Stimulated activated naive CD4-positive, alpha-beta T cell treated with Interleukin-2 at 50 U/mL for 16 hours (primary cell): Measurements from ENCODE around the gene UBL5.
"Not testable (repeated sequence)": the region's sequence is repeated elsewhere in the genome, so short reads cannot be mapped to it uniquely, and the experiment has no call there.

Experiments
- DNase-seq: peaks from one replicate; lab custom pipeline; 2025; lab: John Stamatoyannopoulos, UW

The UBL5 gene

DNA sequence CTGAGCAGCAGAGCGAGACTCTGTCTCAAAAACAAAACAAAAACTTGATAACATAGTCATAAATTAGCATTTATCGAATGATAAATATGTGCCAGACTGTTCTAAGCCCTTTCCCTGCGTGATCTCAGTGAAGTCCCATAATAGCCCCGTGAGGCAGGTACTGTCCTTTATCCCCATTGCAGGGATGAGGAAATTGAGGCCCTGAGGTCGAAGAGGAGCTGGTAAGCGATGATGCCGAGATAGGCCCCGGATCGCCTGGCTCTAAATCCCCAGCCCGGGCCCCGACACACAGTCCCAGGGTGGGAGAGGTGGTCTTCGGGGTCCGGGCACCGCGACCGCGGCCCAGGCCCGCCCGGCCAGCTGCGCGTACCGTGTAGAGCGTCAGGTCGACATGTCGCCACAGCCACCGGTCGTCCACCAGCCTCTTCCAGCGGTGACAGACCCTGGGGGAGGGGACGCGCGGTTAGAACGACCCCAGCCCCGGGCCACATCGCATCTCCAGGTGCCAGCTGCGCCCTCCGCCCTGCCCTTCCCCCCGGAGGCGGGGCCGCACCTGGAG, 9.5 kb upstream of the UBL5 start:
- no peak for DNase-seq

DNA sequence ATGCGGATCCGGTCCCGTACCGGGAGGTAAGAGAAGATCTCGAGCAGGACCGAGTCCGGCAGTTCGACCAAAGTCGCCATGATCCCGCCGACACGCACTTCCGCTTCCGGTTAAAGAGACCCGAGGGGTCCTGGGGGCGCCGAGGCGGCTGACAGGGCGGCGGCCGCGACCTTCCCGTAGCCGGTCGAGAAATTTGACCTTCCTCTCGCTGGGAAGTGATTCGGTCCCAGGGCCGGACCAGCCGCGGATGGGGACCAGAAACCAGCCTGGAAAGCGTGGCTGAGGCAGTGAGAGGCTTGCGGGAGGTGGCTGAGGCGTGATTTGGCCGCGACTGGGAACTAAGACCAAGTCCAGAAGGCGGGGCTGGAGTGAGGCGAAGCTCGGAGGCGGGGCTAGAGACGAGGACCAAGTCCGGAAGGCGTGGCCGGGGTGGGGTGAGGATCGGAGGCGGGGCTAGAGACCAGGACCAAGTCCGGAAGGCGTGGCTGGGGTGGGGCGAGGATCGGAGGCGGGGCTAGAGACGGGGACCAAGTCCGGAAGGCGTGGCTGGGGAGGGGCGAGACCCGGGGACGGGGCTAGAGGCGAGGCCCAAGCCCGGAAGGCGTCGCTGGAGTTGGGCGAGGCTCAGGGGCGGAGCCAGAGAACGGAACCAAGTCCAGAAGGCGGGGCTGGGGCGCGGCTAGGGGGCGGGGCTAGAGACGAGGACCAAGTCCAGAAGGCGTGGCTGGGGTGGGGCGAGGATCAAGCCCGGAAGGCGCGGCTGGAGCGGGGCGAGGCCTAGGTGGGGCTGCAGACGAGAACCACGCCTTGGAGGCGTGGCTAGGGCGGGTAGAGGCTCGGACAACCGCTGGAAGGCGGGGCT, 8.8 kb upstream of the UBL5 start, which contains the start of gene FBXL12:
Gene FBXL12 (minus strand): TSS at position 346 of the 862 bp plus-strand sequence. CDS start 266 bp downstream, at position 80.
- peak; percentile 100 for DNase-seq

- no peak for DNase-seq
Observed at GRCh38 chr19:9819596-9819909, 8.2 kb upstream of the UBL5 start.

DNA sequence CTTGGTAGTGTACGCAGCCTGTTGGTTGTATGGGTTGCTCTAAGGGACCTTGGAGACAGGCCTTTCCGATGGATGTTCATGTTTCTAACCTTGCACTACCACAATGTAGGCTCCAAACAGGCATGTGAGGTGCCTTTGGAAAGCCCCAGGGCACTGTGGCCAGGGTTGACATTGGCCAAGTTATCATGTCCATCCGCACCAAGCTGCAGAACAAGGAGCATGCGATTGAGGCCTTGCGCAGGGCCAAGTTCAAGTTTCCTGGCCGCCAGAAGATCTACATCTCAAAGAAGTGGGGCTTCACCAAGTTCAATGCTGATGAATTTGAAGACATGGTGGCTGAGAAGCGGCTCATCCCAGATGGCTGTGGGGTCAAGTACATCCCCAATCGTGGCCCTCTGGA, 7.7 kb upstream of the UBL5 start:
- DNase-seq, result not testable (repeated sequence)

DNA sequence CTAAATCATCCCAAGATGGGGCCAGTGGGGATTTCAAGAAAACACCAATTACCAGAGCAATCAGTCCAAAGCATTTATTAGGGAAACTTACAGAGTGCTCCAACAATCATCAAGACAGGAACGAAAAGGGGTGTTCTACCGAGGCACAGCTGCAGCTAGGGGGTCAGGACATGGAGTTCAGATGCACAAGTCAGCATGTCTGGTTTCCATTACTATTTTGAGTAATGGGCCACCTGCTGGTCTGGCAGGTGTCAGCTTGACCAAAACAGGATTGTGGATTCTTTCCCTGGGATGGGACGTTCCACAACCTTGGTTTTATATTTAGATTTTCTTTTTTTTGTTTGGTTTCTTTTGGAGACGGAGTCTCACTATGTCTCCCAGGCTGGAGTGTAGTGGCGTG, 3.9 kb upstream of the UBL5 start:
- DNase-seq, result no peak

DNA sequence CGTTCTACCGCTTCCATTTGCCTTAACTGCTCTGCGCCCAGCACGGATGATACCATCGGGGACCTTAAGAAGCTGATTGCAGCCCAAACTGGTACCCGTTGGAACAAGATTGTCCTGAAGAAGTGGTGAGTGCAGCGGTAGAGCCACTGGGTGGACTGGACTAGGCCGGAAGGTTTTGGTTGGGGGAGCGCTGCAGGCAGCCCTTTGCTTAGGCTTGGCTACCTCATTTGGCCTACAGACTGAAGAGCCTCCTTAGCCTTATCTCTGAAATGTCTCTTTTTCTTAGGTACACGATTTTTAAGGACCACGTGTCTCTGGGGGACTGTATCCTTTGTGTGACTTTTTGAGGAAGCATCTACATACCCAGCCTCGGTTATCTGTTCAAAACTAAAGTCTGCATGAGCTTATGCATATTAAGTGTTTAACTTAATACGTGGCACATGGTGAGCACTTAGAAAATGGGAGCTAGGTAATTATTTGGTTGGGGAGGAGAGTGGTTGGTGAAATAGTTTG, 889 bp downstream of the UBL5 start:
- no peak for DNase-seq

DNA sequence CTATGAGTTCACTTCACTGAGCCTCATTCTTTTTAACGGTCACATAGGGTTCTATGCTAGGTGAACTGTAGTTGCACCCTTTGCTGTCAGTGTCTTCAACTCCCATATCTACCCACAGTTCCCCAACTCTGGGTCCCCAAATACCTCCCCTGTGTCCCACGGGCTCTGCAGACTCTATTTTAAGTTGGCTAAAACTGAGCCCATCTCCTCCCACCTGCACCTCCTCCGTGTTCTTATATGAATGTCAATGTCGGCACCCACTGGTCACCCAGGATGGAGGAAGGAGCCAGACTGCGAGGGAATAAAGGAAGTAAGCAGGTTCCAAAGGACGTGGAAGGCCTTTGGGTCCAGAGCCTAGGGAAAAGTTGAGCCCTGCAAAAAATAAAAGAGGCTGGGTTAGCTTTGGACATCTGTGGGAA, 6.6 kb downstream of the UBL5 start:
- DNase-seq, result no peak

GRCh38 chr19:9834726-9835506, 7.2 kb downstream of the UBL5 start, which contains the start of gene PIN1:
PIN1 (plus strand) TSS chr19:9835318; CDS start chr19:9835345, 27 bp downstream.
- DNase-seq, result peak; percentile 99

DNA sequence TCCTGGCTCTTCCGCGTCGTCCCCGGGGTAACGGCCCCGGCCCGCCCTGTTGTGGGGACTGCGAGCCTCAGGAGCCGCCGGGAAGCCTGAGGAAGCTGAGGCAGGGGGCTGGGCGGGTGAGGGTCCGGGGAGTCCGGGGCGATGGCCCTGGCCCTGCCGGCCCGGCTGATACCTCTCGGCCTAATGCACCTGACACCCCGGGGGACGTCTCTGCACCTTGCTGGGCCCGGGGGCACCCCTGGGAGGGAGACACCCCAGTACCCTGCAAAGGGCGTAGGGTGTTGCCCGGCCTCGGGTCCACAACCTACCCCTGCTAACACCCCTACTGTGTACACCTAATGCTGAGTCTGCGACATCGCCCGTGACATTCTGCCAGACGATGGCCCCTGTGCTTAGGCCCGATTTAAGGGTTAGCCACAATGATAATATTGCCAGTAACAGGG, 7.8 kb downstream of the UBL5 start:
- DNase-seq, result no peak

GRCh38 chr19:9836021-9836420, 8.3 kb downstream of the UBL5 start:
- DNase-seq, result no peak

DNA sequence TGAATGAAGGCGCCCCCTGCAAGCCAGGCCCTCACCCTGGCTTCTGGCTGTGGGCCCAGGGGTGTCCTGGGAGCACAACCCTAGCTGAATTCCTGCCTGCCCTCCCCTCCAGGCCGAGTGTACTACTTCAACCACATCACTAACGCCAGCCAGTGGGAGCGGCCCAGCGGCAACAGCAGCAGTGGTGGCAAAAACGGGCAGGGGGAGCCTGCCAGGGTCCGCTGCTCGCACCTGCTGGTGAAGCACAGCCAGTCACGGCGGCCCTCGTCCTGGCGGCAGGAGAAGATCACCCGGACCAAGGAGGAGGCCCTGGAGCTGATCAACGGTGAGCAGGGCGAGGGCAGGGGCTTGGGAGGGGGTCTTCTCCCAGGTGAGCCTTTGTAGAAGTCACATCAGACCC, 10.6 kb downstream of the UBL5 start:
- no peak for DNase-seq

DNA sequence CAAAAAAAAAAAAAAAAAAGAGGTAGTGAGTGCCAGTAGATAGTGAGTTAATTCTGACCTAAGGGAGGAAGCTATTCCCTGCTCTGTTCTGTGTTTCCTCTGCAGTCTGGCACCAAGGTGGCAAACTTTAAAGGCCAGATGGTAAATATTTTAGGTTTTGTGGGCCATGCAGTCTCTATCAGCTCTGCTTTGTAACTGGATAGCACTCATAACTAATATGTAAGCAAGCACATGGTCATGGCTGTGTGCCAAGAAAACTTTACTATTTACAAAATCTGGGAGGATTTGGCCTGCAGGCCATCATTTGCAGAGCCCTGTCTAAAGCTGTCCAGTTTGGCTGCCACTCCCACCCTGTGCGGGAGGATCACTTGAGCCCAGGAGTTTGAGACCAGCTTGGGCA, 11.7 kb downstream of the UBL5 start:
- no peak for DNase-seq

DNA sequence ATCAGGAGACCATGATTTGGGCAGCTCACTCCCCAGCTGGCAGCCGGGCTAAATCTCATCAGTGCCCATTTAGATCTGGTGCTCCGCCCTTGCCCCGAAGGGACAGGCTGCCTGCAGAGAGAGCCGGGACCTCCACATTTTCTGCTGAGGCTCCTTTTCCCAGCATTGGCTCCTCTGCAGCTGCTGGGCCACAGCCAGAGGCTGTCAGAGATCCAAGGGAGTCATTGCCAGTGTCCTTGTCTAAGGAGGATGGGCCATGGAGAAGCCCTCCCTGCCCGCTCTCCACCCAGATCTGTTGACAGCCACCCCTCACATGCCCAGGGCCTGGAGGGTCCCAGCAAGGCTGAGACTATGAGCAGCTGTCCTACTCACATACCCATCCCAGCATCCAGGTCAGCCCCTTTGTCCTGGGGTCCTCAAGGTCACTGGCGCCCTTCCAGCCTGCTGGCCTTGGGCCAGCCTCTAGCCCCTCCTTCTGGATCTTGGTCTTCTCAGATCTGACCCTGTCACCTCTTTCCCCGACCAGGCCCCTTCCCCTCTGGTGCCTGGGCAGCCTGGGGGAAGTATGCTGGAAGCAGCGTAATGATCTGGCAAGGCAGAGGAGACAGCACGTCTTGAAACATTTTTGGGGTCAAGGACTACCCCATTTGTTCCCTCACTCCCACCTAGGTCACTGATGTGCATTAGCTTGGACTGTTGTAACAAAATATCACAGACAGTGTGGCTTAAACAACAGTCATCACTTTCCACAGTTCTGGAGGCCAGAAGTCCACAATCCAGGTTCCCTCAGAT, 15.3 kb downstream of the UBL5 start:
- DNase-seq, result no peak

- not testable (repeated sequence) for DNase-seq
Observed at GRCh38 chr19:9843626-9844273, 16.0 kb downstream of the UBL5 start.

- peak; percentile 47 for DNase-seq
Observed at GRCh38 chr19:9847087-9847671, 19.5 kb downstream of the UBL5 start.

GRCh38 chr19:9848060-9848459, 20.3 kb downstream of the UBL5 start:
- peak; percentile 5 for DNase-seq

DNA sequence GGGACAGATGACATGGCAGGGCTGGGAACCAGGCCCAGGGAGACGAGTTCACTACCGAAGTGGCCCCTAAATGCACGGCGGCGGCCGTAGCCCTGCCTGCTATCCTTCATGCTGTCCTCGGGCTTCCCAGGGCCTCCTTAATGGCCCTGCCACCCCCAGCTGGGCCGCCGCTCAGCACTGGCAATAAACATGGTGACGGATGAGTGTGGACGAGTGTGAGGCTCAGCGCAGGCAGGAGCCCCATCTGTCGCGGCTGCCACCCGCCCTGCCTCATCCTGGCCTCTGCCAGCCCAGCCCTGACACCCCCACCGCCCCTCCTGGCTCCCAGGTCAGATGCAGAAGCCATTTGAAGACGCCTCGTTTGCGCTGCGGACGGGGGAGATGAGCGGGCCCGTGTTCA, 21.0 kb downstream of the UBL5 start:
- no peak for DNase-seq

DNA sequence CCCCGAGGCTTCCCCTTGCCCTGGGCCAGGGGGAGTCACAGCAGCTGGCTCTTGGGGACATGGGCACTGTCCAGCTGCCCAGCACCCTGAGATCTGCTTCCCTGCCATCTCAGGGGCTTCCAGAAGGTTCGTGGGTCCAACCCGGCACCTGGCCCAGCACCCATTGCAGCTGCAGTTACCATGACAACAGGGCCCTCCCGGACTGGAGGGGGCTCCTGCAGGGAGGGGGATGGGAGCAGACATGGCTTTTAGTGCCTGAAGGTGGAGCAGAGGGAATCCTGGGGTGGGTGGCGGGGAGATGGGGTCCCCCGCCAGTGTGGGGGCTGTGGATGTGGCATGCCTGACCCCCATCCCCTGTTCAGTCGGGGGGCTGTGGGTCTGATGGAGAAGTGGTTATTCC, 22.1 kb downstream of the UBL5 start:
- no peak for DNase-seq

- no peak for DNase-seq
Observed at GRCh38 chr19:9850235-9850959, 22.7 kb downstream of the UBL5 start.

DNA sequence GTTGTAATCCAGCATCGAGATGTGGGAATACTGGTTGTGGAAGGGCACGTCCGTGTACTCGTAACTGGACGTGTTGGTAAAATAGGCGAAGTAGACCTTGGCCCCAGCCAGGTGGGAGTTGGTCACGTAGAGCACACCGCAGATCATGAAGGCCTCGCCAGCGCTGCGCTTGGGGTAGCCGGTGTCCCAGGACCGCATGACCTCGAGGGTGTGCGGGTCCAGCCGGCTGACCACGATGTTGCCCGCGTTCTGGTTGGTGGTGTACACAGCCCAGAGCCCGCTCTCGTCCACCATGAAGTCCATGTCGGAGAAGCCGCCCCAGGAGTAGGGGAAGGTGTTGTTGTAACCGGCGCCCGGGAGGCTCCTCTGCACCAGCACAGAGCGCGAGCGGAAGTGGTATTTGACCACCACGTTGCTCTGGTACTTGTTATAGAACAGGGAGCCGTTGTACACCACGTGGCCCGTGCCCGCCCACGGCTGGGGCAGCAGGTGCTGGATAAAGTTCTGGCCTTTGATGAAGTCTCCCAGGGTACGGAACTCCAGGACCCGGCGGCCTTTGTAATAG, 26.6 kb downstream of the UBL5 start:
- DNase-seq, result no peak
